GM21723 (cell line): ENCODE results near the gene MRPS27.
A peak's percentile ranks its signal among the peaks of the same experiment; 100 is the strongest.

Experiments used
- ATAC-seq: cut with Tn5 transposase; IDR thresholded peaks from one replicate; pipeline ENCODE4 v1.9.1; 2021; ENCODE audit warnings: mild to moderate bottlenecking, moderate library complexity; ENCODE audit not compliant: unreplicated experiment

The MRPS27 gene

DNA sequence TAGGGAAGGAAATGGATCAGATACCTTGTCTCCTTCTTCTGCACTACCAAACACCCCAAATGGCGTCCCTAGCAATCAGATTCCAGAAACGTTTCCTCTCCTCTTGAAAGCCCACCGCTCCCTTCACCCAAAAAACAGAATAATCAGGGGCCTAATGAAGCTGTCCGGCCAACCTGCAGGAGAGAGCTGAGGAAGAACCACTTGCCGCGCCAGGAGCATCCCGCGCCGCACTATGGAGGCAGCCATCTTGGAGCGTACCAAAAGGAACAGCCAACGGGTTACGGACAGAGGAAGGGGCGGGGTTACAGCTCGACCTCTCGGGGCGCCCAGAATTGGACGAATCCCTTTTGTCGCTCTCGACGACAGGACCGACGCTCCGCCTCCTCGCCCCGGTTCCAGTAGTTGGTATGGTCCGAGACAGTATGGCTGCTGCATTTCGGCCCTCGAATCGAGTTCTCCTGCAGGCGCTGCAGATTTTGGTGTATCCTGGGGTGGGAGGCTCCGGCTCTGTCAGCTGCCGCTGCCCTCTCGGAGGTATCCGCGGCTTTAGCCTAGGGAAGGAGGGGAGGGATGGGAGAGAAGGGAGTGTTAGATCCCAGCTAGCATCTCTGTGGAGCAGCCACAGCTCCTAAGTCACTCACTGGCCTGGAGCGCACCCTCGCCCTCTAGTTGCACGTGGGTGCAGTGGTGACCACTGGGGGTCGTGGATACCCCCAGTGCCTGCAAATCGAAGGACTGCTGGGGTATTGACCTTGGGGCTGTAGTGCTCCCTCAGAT is at the start of gene MRPS27, which contains the start of gene PTCD2:
Gene MRPS27, minus strand, starts transcription at position 265 of the 777 bp plus-strand sequence. Its CDS starts 19 bp downstream, at position 246.
Gene PTCD2, plus strand, starts transcription at position 398 of the 777 bp plus-strand sequence. Its CDS starts 10 bp downstream, at position 408.
- ATAC-seq = peak; percentile 99

DNA sequence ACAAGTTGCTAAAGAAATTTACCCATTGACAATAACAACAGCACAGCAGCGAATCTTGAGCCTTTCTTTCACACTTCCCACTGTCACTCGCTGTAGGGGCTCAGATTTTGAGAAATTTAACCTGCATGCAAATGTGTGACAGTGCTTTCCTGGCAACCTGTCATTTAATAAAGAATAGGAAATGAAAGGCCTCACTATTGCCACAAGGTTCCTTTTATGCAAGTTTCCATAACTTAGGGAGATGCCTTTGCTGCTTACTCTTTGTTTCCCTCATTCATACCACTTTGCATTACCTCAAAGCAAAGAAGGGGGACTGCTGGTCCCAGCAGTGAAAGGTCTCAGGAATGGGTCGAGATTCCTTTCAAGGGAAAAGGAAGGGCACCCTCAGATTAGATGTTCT is 49.7 kb upstream of the MRPS27 start:
- no peak for ATAC-seq

DNA sequence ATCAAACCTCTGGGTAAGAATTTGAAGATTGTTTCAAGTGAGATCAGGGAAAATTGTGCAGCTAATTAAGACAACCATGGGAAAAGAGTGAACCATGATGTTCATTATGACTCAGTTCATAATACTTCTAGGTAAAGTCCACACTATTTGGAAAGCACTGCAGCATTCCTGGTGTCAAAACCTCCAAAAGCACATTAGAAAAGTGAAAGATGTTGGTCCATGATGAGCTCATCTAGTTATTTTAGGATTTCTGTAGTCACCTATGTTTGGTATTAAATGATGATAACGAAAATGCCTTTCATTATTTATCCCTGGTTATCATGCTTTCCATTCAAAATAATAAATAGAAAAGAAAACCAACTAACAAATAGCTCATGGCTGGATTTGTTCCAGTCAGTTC is 49.3 kb upstream of the MRPS27 start:
- no peak for ATAC-seq

DNA sequence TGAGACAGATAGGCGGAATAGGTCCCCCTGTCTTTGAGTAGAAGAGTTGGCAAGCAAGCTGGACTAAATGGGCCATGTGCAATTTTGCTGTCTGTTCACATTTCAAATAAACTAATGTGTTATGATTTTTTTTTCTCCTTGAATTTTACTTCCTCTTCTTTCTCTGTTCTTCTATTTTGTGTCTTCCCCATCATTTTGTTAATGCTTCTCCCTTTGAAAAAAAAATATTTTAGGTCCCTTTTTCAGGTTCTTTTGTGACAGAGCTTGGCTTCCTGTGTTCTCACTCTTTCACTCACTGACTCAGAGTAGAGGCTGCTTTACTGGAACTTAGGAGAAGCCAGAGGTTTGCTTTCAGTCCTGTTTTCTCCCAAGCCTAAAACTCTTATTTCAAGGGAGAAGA is 48.2 kb upstream of the MRPS27 start:
- no peak for ATAC-seq

DNA sequence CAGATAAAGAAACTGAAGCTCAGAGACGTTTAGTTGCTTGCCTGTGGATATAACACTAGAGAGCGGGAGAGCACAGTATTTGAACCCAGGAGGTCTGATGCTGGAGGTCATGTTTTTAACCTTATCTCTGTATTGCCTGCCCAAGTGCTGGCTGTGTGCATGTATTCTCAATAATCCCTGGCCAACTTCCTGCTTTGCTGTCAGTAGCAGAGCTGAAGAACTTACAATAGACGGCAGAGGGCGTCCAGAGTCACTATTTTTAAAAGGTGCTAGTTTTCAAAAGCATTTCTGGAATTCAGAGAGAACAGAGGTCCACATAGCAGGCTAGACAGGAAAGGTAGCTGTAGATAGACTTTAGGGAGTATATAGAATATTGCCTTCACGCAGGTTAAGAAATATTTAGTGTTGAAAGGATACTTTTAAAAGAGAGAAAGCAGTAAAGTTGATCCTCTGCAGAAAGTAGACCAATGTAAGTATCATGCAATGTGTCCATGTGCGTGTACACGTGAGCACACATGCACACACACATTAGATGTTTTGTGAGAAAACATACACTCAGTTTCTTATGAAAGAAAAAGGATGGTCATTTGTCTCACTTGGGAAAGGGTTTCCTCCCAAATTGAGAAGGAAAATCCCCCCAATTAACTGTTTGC is 46.4 kb upstream of the MRPS27 start:
- ATAC-seq = peak; percentile 82

DNA sequence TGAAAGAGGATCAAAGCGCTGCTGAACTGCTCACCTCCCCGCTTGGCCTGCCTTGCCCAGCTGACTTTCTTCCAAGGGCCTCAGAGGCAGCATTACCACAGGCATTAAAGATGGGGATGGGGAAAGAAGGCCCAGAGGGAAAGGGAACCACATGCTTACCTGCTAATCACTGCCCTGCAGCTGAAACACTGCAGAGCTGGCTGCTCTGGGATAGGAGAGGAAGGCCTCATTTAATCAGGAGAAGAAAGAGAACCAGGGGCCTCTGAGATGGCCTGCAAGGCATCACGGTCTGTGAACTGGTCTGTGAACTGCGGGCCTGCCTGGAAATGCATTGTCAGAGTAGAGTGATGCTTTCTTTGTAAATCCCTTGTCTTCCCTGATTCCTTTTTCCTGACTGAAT is 44.9 kb upstream of the MRPS27 start:
- ATAC-seq = no peak

DNA sequence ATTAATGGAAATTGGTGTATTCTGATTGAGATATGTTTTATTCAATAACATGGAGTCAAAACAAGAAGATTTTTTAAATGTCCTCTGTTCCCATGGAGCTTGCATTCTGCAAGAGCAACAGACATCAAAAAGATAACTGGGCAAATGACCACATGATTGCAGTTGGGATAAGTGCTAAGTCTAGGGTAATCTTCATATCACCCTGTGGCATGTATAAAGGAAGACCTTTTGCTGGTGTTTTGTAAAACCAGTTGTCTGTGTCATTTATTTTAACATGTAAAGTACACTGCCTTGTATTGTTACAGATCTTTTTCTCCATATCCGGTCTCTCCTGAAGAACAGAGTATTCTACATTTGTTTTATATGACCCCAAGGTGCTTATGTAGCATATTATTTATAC is 44.1 kb upstream of the MRPS27 start:
- no peak for ATAC-seq

DNA sequence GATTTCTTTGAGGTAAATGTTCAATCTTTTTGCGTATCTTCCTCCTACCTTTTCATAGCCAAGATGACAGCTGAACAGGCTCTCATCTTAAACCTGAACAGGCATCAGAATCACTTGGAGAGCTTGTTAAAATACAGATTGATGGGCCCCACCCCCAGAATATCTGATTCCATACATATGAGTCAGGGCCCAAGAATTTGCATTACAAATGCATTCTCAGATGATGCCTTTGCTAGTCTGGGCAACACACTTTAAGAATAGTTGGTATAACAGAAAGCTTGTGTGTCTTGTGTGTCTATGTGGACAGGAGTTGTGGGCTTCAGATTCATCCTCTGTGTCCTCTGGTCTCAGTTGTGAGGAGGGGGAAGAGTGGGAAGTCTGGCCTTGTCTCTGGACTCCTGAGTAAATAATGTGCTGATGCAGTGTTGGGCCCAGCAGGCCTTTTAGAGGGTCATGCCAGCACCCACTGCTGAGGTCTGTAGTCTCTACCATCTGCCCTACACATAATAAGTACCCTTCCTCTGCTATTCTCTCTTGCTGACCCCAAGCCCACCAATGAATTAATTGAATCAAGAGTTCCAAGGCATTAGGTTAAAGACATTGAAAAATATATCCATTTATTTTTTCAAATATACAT is 43.2 kb upstream of the MRPS27 start:
- ATAC-seq = no peak

DNA sequence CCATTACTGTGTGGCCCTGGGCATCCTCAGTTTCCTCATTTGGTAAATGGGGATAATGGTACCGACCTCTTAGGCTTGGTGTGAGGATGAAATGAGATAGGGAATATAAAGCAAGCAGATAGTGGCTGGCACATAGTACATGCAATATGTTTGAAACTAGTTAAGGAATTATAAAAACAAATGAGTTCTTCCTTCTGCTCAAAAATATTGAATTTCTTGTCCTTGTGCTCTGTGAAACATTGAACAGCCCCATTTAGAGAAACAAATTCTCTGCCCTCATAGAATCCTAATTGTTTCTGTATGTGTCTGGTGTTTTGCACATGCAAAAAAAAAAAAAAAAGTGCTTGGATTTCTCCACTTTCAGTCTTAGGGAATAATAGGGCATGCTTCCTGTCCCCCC is 39.8 kb upstream of the MRPS27 start:
- ATAC-seq = no peak

DNA sequence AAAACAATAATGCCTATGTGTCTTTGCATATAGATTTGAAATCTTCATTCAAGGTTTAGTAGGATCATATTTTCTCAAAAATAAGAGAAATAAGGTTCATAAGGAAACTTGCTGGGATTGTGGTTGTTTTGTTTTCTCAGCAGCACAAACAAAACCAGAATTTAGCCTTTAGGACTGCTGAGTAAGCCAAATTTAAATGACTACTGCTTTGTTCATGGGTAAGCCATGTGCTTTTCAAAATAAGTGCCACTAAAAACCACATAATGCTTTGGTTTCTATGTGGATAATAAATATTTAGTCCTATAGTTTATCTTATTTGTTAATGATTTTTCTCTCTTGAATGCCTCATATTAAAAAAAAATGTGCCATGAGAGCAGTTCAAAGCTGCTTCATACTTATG is 38.9 kb upstream of the MRPS27 start:
- ATAC-seq = no peak

DNA sequence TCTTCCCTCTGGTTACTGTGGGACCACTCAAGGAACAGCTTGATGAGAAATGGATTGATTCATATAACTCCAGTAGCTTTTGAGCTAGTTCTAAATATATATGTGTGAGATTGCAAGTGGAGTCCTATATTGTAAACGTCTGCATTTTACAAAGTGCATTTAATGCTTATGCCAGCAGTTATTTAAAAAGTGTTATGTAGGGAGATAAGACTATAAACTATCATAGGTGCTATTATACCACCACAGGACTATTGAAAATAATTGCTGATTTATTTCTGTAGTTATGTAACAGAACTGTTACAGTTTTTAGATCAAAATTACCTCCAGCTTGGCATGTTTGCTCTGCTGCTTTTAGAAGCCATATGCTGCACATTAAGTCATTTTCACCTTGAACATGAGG is 36.3 kb upstream of the MRPS27 start:
- no peak for ATAC-seq

DNA sequence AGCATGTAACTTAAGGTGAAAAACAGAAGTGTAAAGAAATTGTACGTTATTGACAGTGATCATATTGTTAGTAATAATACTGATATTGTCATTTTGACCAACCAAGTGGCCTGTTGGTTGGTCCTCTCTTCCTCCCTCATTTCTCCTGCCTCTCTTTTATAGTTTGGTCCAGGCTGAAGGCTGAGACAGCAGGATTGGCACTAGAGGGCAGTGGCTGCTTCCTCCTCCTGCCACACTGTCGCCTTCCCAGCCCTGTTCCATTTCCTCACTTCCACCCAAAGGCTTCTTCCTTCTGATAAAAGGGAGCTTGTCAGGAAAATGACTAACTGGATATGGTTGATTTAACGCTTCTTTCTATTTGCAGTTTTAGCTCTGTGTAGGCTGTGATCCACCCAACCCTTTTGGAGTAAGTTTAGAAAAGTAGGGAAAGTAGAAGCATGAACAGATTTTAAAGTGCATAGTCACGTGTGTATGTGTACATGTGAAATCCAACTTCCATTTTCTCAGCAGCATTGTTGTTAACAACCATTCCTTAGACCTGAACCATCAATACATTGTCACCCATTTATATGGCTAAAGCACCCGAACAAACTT is 35.8 kb upstream of the MRPS27 start:
- no peak for ATAC-seq

DNA sequence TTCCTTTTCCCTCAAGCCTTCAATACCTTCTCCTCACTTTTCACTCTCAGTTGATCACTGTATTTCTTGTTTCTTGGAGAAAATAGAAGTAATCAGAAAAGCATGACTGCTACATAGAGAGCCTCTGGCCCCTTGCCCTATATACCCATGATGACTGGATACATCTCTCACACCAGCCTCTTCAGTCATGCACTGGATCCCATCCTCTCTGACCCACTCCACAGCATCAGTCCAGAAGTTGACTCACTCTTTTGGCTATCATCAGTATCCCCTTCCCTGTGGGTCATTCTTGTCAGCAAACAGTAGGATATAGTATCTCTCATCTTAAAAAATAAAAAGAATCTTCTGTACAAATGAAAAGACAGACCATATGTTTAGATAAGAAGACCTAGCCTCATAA is 33.0 kb upstream of the MRPS27 start:
- no peak for ATAC-seq

DNA sequence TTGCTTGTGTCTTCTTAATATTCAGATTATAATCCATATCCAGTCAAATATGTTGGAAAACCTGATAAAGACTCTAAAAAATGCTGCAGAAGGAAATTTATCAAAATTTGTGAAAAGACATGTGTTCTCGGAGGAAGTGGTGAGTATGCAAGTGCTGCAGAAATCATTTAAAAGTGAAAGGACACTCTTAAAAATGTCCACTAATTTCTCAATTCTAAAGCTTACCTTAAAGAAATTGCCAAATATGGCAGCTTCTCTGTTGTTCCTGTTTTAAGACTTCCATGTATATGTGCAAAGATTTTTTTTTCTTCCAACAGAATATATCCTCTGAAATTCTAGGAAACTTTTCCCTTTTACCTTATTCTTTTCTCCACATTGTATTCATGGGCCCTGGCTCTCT is 32.6 kb upstream of the MRPS27 start:
- no peak for ATAC-seq

DNA sequence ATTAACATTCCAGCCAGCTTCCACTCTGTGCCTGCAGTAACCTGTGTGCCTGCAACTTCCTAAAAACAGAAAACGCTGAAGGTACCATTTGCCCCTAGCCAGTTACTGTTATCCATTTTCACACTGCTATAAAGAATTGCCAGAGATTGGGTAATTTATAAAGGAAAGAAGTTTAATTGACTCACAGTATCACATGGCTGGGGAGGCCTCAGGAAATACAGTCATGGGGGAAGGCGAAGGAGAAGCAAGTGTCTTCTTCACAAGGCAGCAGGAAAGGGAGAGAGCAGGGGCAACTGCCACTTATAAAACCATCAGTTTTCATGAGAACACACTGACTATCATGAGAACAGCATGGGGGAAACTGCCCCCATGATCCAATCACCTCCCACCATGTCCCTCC is 31.3 kb upstream of the MRPS27 start:
- ATAC-seq = no peak

DNA sequence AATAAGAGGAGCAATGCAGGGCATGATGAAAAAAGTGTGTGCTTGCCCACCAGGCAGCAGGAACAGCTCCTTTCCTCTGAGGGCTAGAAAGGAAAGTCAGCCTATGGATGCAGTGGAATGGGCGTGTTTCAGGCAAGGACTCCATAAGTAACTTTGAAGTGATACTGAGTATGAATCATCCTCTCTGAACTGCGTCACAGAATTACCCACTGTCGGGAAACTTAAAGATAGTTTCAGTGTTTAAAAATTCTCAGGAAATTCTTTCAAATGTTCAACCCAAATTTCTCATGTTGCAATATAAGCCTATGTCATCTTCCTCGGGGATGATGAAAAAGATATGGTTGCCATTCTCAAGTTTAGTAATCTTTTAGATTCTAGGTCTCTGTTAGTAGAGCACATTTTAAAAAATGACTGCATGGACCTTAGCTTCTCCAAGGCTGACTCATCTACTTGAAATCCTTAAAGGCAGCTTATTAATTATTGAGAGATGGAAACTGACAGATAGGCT is 27.8 kb upstream of the MRPS27 start:
- ATAC-seq = no peak

DNA sequence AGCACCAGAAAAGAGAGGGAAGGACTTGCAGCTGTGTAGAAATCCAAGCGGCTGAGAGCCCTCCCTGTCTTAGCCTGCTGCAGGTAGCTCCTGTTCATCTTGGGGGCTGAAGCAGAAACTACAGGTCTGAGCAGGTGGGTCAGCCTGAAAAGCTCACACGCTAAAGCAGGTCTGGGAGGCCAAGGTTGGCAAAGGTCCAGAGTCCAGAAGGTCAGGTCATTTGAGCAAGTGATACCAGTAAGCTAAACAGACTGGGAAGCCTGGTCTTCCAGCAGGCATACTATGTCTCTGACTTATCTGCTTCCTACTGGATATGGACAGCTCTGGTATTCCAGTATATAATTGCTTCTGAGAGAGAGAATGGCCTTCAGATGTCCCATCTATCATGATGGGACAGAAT is 26.4 kb upstream of the MRPS27 start:
- ATAC-seq = no peak

DNA sequence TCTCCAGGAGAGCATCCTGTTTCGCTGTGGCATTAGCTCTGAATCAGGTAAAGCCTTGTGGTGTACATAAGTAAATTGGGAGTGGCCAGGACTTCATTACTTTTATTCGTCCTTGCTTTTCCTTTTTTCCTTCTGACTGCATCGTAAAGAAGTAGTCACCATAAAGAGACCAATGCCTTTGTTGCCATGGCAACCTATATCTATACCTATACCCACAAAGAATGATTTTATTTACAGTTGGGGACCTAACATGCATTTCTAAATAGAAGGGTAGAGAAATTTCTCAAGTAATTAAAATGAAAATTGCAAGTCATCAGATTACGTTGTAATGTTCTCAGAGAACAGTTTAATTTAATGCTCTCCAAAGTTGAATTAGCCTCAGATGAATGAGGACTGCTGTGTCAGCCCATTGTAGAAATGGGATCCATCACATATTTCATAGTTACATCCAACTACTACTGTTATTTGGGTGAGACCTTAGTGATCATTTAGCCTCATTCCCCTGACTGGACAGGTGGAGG is 18.7 kb upstream of the MRPS27 start:
- no peak for ATAC-seq

DNA sequence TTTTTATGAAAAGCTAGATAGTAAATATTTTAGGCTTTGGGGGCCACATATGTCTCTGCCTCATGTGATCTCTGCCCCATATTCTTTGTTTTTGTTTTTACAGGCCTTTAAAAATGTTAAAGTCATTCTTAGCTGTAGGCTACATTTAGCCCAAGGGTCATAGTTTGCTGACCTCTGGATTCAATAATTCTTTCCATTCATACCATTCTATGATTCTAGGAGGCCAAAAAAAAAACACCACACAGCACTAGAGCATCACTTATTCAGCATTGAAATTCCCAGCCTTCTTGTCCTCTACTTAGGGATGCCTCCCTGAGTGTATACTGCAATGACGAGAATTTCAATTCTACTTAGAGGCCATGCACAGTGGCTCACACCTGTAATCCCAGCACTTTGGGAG is 17.1 kb upstream of the MRPS27 start:
- no peak for ATAC-seq

DNA sequence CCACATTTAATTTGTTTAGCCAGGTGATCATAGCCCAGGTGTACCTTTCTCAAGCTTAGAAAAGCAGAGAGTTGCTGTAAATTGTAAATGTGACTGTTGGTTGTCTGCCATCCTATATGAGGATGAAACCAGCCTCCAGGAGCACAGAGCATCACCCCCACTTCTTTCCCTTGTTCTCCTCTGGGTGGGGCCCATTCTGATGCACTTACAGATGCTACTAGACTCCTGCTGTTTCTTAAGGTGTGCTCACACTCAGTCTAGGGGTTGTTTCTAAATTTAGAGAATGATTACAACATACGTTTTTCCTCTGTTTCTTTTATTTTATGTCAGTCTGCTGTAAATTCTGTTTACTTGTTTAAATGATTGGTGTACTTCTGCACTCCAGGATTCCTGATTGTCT is 10.7 kb upstream of the MRPS27 start:
- no peak for ATAC-seq

DNA sequence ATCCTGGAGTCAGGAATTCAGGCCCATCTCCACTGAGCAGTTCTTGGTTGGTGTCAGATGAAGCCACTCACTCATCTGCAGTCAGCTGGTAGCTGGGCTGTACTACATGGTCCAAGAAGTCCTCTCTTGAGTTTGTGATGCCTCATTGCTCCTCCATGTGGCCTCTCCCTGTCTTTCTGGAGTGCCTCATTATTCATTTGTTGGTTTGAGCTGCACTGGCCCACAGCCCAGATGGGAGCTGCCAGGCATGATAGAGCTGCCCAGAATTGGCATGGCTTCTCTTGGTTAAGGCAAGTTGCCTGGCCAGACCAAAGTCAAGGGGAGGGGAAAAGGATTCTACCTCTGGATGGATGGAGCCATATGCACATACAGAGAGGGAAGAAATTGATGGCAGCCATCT is 8.1 kb upstream of the MRPS27 start:
- ATAC-seq = no peak
